ENCODE data around the gene BTF3L4. TPM values are rescaled to one million over a fixed set of nuclear protein-coding genes. Genes with fewer than 3 reads are reported as not detected.

BTF3L4 gene
- total RNA-seq, 1 experiment from 2014 or later = 33.8 TPM

GRCh38 chr1:52032785-52033131, 23.3 kb upstream of the BTF3L4 start:
- CTCF ChIA-PET = no interaction called here

GRCh38 chr1:52033190-52034049, 22.7 kb upstream of the BTF3L4 start, which contains the start of gene KTI12:
Gene KTI12, minus strand, starts transcription at chr1:52033810. Its CDS starts 49 bp downstream, at chr1:52033761.
- H3K79me2 ChIP-seq (ENCODE audit: low read length) = peaks cover 35% of the 10 kb centered on the region
- no peaks in the 10 kb centered on the region for H3K9me2 ChIP-seq (replicated peaks; ENCODE audit: low read length)
- peak; percentile 84 for ATAC-seq
- no peaks in the 10 kb centered on the region; the same call in 1 of the 2 replicates for H3K36me3 ChIP-seq (ENCODE audit: low read depth, low read length)
- no peaks in the 10 kb centered on the region for H3K27me3 ChIP-seq (ENCODE audit: low read length)
- peak within 1 kb of the TSS; percentile 97 for H3K4me3 ChIP-seq (ENCODE audit: low read length)
- BruUV-seq (replicated peaks) = TSS peak; percentile 66
- peaks cover 15% of the 10 kb centered on the region for H4K20me1 ChIP-seq (ENCODE audit: low read length)
- H3K9ac ChIP-seq (ENCODE audit: low read length) = peak within 1 kb of the TSS; percentile 92
- H2AFZ ChIP-seq (ENCODE audit: low read length) = peak within 1 kb of the TSS; percentile 95
- ChIA-PET CTCF (no interaction called here), POLR2A (ENCODE audit: unreplicated experiment) (no interaction called here)
- peak within 1 kb of the TSS; percentile 91 for H3K4me2 ChIP-seq (ENCODE audit: low read length)
- intact Hi-C loops (cut with micrococcal nuclease) = loop anchor here (1.0 kb wide), 1 partner anchor 23 kb away; the partner anchor contains the start of gene BTF3L4
- TF ChIP-seq EZH2 (IDR thresholded peaks at IDR 0.05; ENCODE audit: low read length, unreplicated experiment) (no peak), EZH2phosphoT487 (IDR thresholded peaks at IDR 0.05; ENCODE audit: borderline replicate concordance, low read length) (no peak), CTCF (conservative IDR thresholded peaks at IDR 0.05; ENCODE audit: low read depth, low read length) (no peak)
- H3K27ac ChIP-seq (ENCODE audit: low read length) = peak within 1 kb of the TSS; percentile 59
- peak; percentile 86 for DNase-seq
- H3K4me1 ChIP-seq (ENCODE audit: insufficient read depth, low read length) = peaks cover 15% of the 10 kb centered on the region
- H3F3A ChIP-seq (ENCODE audit: low read length, unreplicated experiment) = no peaks in the 10 kb centered on the region
- no peaks in the 10 kb centered on the region for H3K9me3 ChIP-seq (ENCODE audit: low read length)

More at GRCh38 chr1:52032785-52033131, 23.3 kb upstream of the BTF3L4 start:
- Histone ChIP-seq H3K4me2 (ENCODE audit: low read length) (peak overlapping the region; percentile 91), H3K27ac (ENCODE audit: low read length) (peak overlapping the region; percentile 59; the same call in 1 of the 2 replicates), H3F3A (ENCODE audit: low read length, unreplicated experiment) (no peaks in the 10 kb centered on the region), H3K79me2 (ENCODE audit: low read length) (peaks cover 35% of the 10 kb centered on the region), H3K4me1 (ENCODE audit: insufficient read depth, low read length) (peaks cover 15% of the 10 kb centered on the region), H3K9me2 (replicated peaks; ENCODE audit: low read length) (no peaks in the 10 kb centered on the region), H3K9ac (ENCODE audit: low read length) (peak overlapping the region; percentile 92), H4K20me1 (ENCODE audit: low read length) (peaks cover 15% of the 10 kb centered on the region), H3K27me3 (ENCODE audit: low read length) (no peaks in the 10 kb centered on the region), H3K4me3 (ENCODE audit: low read length) (peak overlapping the region; percentile 97), H3K9me3 (ENCODE audit: low read length) (no peaks in the 10 kb centered on the region), H3K36me3 (ENCODE audit: low read depth, low read length) (no peaks in the 10 kb centered on the region), H2AFZ (ENCODE audit: low read length) (peak overlapping the region; percentile 95; the same call in 1 of the 2 replicates)
- DNase-seq = peak; percentile 45
- BruUV-seq (replicated peaks) = no TSS peak
- TF ChIP-seq CTCF (conservative IDR thresholded peaks at IDR 0.05; ENCODE audit: low read depth, low read length) (no peak), EZH2 (IDR thresholded peaks at IDR 0.05; ENCODE audit: low read length, unreplicated experiment) (no peak), EZH2phosphoT487 (IDR thresholded peaks at IDR 0.05; ENCODE audit: borderline replicate concordance, low read length) (no peak)
- POLR2A ChIA-PET (ENCODE audit: unreplicated experiment) = no interaction called here
- intact Hi-C loops (cut with micrococcal nuclease) = loop anchor here (1.0 kb wide), 1 partner anchor 24 kb away; the partner anchor contains the start of gene BTF3L4
- ATAC-seq = peak; percentile 64

- Histone ChIP-seq H3K9ac (ENCODE audit: low read length) (peak overlapping the region; percentile 92), H4K20me1 (ENCODE audit: low read length) (peaks cover 15% of the 10 kb centered on the region), H3K27ac (ENCODE audit: low read length) (no peak overlapping the region), H3K4me1 (ENCODE audit: insufficient read depth, low read length) (peaks cover 15% of the 10 kb centered on the region), H2AFZ (ENCODE audit: low read length) (peak overlapping the region; percentile 95), H3K9me2 (replicated peaks; ENCODE audit: low read length) (no peaks in the 10 kb centered on the region), H3K36me3 (ENCODE audit: low read depth, low read length) (peaks cover 2% of the 10 kb centered on the region; the same call in 1 of the 2 replicates), H3K79me2 (ENCODE audit: low read length) (peaks cover 35% of the 10 kb centered on the region), H3K4me2 (ENCODE audit: low read length) (peak overlapping the region; percentile 91), H3K9me3 (ENCODE audit: low read length) (no peaks in the 10 kb centered on the region), H3K4me3 (ENCODE audit: low read length) (peak overlapping the region; percentile 97), H3F3A (ENCODE audit: low read length, unreplicated experiment) (no peaks in the 10 kb centered on the region), H3K27me3 (ENCODE audit: low read length) (no peaks in the 10 kb centered on the region)
- CTCF ChIA-PET = no interaction called here
- BruUV-seq (replicated peaks) = TSS peak; percentile 78
- TF ChIP-seq CTCF (conservative IDR thresholded peaks at IDR 0.05; ENCODE audit: low read depth, low read length) = no peak
- no peak for TF ChIP-seq EZH2phosphoT487 (IDR thresholded peaks at IDR 0.05; ENCODE audit: borderline replicate concordance, low read length)
- no peak for TF ChIP-seq EZH2 (IDR thresholded peaks at IDR 0.05; ENCODE audit: low read length, unreplicated experiment)
- no peak for ATAC-seq
- DNase-seq = no peak
- POLR2A ChIA-PET (ENCODE audit: unreplicated experiment) = interaction anchor here (0.7 kb wide), 1 partner anchor 21 kb away, joined by 6 read pairs; no protein-coding TSS in a partner anchor
- intact Hi-C loops (cut with micrococcal nuclease) = no loop called here
These were observed 22.1 kb upstream of the BTF3L4 start for GRCh38 chr1:52034050-52034384.
